Fibroblast of upper back skin (primary cell): ENCODE data around the gene PIGN.

ENCODE experiments used
- DNase-seq: peaks from one replicate; pipeline ENCODE4 v3.0.0-alpha.2; 2013

PIGN gene

GRCh38 chr18:62105376-62105775 lies 81.5 kb downstream of the PIGN start:
- peak; percentile 71 for DNase-seq

DNA sequence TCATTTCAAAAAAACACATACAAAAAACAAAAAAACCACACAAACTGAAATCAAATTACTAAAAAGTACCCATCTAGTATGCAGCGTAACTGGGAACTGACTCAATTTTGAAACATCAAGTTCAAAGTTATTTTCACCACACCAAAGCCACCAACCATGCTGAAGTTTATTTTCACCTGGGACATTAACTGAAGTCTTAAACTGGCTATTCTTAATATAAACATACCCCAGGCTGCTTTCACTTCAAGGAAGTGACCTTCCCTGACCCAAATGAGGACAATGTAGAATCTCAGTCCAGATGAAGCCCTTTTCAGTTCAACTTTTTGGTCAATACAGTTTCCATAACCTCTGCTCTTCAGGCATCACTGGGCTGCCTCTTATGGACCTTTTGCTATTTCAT lies 84.6 kb downstream of the PIGN start:
- no peak for DNase-seq

DNA sequence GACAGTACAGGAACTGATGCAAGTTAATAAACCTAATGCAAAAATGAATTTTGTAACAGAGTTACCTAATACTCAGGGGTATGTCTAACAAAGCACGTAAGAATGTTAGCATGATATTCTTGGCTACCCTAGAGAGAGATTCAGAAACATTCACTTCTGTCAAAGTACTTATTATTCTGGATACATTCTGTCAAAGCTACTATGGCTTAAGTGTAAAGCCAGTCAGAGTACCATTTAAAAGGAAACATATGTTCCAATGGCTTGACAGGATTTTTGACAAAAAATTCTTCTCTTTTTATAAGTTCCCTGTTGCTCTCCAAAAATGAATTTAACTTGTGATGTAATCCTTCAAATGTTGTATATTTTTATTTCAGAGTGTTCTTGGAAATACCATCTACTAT lies 85.5 kb downstream of the PIGN start:
- peak; percentile 90 for DNase-seq

- DNase-seq, result no peak
Observed at GRCh38 chr18:62098960-62099359, 87.9 kb downstream of the PIGN start.

DNA sequence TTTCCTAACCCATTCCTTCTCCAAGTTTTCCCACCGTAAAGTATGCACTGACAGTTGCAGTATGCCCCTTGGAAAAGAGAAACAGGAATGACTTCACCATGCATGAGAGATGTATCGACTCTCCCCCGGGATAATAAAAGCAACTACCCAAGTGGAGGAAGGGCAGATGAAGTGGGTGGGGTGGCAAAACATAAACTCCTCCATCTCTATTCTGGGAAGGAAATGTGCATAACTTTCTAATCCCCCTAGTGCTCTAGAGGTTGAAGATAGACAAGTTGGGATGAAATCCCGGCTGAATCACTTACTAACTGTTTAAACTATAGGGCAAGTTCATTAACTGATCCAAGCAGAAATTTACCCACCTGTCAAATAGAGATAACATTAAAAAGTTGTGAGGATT lies 89.2 kb downstream of the PIGN start:
- DNase-seq, result no peak

DNA sequence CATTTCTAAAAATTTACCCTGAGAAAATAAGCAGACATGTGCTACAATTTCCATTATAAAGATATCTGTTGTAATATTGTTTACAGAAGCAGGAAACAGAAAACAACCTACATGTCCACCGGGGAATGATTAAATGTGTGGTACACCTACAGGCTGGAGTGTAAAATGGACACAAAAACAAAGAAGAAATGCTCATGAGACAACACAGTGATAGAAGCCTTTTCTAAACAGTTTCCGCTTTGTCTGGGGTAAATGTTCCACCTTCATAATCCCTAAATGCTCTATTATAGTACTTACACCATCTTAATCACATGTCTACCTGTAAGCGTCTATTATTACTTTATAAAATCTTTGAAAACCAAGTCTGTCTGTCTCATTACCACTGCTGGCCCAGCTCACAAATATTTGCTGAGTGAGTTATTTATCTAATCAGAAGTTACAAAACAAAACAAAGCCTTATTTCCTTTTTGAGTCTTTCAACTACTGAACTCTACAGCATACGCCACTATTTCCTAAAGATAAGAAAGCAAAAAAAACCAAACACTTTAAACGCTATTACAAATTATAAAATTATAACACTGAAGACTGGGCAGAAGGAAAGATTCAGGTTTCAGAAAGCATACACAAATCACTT lies 95.3 kb downstream of the PIGN start:
- no peak for DNase-seq

GRCh38 chr18:62089174-62089573 lies 97.7 kb downstream of the PIGN start:
- DNase-seq, result no peak

GRCh38 chr18:62088156-62088555 lies 98.7 kb downstream of the PIGN start:
- DNase-seq, result peak; percentile 35

- DNase-seq, result no peak
Observed at GRCh38 chr18:62085756-62086155, 101.1 kb downstream of the PIGN start.

GRCh38 chr18:62081761-62082294 lies 105.0 kb downstream of the PIGN start:
- no peak for DNase-seq

- no peak for DNase-seq
Observed at GRCh38 chr18:62081248-62081647, 105.6 kb downstream of the PIGN start.

DNA sequence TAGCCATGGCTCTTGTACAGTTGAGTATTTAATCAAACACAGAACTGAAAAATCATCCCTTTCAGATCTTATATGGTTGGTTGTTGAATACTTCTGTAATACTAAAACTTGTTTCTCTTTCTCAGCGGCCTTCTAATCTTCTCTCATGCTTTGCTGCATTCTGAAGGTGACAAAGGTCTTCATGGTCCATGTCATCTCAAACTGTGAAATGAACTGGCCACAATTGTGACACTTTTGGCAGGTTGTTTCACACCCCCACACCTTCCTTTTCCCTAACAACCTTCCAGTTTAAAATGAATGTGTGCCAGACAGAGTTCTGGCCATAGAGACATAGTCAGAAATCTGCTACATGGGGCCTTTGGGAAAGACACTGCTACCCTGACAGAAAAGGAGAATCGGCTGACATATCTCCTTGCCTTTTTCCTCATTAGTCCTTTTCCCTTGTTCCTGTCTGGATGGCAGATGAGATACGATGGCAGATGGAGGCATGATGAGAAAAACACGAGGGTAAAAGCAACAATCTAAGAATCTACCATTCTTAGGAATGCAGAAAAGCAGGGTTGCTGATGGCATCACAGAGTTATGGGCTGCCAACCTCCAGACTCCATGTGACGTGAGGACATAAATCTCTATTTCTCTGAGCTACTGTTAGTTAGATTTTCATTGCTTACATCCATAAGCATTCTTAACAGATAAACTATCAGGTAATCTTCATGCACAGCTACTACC lies 106.5 kb downstream of the PIGN start:
- no peak for DNase-seq

DNA sequence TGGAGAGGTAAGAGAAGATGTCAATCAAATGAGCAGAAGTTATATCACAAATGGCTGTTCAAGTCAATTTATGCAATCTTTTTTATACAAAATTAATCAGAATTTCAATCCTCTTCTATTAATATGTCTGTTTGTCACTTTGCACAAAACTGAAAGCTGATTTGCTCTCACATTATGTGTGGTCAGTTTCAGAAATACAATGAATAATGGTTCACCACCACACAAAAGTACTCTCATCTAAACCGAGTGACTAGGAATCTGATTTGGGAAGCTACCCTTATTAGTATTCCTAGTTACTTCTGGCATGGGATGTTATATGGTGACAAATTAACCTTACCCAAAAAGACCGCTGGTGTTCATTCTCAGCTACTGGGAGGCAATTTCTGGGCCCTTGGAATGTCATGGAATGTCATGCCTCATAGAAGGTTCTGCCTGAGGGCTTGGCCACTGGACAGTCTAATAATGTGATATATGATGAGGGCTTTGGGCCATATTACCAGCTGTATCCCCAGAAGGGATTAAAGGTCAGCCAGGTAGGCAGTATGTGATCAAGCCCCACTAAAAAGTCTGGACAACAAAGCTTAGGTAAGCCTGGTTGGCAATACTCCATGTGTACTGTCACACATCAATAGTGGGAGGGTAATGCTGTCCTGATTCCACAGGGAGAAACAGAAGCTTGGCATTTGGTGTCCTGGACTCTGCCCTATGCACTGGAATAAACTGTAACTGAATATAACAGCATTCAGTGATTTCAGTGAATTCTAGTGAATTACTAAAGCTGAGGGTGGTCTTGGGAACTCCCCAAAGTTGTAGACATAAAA lies 113.2 kb downstream of the PIGN start:
- DNase-seq, result no peak

GRCh38 chr18:62072370-62072769 lies 114.5 kb downstream of the PIGN start:
- DNase-seq, result no peak

DNA sequence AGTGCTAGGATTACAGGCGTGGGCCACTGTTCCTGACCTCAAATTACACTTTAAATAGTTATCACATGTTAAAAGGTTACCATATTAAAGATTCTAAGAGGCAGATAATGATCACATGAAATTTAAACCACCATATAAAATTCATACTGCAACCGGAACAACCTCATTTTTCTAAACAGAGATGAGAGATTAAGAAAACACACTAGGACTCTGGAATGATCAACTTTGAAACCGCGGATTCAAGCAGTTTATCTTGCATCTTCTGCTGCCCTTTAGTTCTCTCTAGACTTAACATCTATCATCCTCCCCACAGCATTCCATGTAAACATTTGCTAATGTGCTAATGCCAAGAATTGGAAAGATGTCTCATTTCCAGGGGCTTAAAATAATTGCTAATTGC lies 115.8 kb downstream of the PIGN start:
- DNase-seq, result peak; percentile 27

GRCh38 chr18:62070302-62070701 lies 116.6 kb downstream of the PIGN start:
- peak; percentile 25 for DNase-seq

GRCh38 chr18:62069556-62069955 lies 117.3 kb downstream of the PIGN start:
- DNase-seq, result no peak

- DNase-seq, result no peak
Observed at GRCh38 chr18:62066102-62066818, 120.6 kb downstream of the PIGN start.

DNA sequence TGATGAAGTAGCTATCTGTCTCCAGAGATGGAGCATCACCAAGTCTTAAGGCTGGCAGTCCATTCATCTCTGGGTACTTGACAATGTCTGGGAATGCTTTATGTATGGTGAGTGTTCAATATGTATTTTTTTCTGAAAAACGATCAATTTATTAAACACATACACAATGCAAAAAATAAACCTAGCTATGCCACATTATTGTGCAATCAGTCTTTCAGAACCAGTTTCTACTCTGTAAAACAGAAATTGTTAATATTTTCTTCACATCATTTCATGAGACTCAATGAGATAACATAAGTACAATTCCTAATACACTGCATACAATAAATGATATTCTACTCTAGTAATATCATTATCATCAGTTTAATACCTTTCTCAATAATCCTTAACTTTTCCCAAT lies 122.5 kb downstream of the PIGN start:
- DNase-seq, result no peak

GRCh38 chr18:62061821-62062478 lies 124.9 kb downstream of the PIGN start:
- DNase-seq, result no peak

GRCh38 chr18:62060820-62061219 lies 126.0 kb downstream of the PIGN start:
- no peak for DNase-seq

- no peak for DNase-seq
Observed at GRCh38 chr18:62054929-62055498, 131.8 kb downstream of the PIGN start.
